Right ventricle myocardium inferior (tissue), 1 donor: ENCODE measurements around the gene SOD3. TPM values are rescaled to one million over a fixed set of nuclear protein-coding genes. Genes with fewer than 3 reads are reported as not detected.

Experiments used
- ATAC-seq: fragments of 200-7000 bp; cut with Tn5 transposase; one replicate; pipeline ENCODE4 v1.9.1; 2020; ENCODE audit warnings: mild to moderate bottlenecking, moderate library complexity
- DNase-seq: peaks from one replicate; pipeline ENCODE4 v3.0.0; 2021; ENCODE audit errors: missing footprints
- intact Hi-C: fragments of 100-400 bp; cut with DNase I; formaldehyde crosslinking; loops from one replicate; pipeline ENCODE4 v1.11.0; 2022
- total RNA-seq: library from RNA; stranded (reverse); fragmentation: NEBNext Ultra II Directional; extraction: Animal tissue kit (Norgen Biotek cat#: 25700); gene quantifications from one replicate; pipeline ENCODE4 v1.2.1, GENCODE V29; 2021
- donor health status: DM: no; HTN: yes; CAD: no; lungs with severe emphysema.

The SOD3 gene
- total RNA-seq, 1 donor from 2014 or later: 63.4 TPM

DNA sequence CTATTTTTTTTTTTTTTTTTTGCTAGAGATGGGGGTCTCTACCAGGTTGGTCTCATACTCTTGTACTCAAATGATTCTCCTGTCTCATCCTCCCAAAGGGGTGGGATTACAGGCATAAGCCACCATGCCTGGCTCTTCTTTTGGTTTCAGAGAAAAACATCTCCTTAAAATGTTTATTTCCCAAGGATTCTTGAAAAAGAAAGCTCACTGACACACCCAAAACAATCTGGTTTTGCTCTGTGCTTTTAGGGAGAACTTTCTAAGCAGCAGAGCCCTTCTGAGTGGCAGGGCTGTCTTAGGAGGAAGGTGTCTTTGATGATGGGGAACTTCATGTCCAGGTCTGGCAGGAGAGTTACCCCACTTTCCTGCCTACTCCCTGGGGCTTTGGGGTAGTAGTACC, 1.2 kb downstream of the SOD3 start:
- intact Hi-C loops: loop anchor here (10.0 kb wide), 2 partner anchors 118 to 322 kb away; partner anchors contain the start of gene CCDC149
- ATAC-seq (no peak), DNase-seq (no peak)

DNA sequence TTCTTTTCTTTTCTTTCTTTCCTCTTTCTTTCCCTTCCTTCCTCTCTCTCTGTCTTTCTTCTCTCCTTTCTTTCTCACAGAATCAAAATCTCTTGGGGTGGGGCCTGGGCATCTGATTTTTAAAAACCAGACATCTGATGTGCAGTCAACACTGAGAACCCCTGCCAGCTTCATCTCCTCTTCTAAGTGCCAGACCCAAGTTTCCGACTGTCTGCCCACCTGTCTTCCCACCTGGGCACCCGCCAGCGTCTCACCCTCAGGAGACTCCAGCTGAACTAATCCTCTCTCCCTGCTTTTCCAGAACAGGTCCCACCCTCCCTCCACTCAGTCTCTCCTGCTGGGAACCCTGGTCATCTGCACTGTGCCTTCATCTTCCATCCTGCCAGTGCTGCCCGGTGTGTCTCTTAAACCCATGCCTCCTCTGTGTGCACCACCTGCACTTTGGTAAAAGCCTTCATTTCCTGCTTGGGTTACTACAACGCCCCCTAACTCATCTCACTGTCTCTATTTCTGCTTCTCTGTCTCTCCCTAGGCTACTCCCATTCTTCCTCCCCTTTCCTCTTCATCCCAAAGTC, 2.8 kb downstream of the SOD3 start:
- intact Hi-C loops: loop anchor here (10.0 kb wide), 2 partner anchors 117 to 323 kb away; partner anchors contain the start of gene CCDC149
- ATAC-seq (no peak), DNase-seq (no peak)

DNA sequence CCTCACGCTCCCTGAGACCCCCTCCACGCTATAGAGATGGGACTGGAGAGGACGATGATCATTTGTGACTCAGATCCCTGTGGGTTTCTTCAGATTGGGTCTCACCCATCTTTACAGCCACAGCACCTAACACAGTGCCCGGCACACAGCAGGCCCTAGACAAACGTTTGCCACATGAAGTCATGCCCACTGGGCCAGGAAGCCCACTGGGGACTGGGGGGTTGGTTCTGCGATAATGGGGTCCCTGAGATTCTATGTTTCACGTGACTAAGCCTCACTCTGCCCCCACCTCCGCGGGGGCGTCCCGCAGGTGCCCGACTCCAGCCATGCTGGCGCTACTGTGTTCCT, 3.8 kb downstream of the SOD3 start:
- DNase-seq (no peak), ATAC-seq (no peak)
- intact Hi-C loops: loop anchor here (10.0 kb wide), 2 partner anchors 116 to 324 kb away; partner anchors contain the start of gene CCDC149

DNA sequence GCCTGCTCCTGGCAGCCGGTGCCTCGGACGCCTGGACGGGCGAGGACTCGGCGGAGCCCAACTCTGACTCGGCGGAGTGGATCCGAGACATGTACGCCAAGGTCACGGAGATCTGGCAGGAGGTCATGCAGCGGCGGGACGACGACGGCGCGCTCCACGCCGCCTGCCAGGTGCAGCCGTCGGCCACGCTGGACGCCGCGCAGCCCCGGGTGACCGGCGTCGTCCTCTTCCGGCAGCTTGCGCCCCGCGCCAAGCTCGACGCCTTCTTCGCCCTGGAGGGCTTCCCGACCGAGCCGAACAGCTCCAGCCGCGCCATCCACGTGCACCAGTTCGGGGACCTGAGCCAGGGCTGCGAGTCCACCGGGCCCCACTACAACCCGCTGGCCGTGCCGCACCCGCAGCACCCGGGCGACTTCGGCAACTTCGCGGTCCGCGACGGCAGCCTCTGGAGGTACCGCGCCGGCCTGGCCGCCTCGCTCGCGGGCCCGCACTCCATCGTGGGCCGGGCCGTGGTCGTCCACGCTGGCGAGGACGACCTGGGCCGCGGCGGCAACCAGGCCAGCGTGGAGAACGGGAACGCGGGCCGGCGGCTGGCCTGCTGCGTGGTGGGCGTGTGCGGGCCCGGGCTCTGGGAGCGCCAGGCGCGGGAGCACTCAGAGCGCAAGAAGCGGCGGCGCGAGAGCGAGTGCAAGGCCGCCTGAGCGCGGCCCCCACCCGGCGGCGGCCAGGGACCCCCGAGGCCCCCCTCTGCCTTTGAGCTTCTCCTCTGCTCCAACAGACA, 4.4 kb downstream of the SOD3 start:
- intact Hi-C loops: loop anchor here (10.0 kb wide), 2 partner anchors 115 to 325 kb away; partner anchors contain the start of gene CCDC149
- ATAC-seq (no peak), DNase-seq (no peak)

DNA sequence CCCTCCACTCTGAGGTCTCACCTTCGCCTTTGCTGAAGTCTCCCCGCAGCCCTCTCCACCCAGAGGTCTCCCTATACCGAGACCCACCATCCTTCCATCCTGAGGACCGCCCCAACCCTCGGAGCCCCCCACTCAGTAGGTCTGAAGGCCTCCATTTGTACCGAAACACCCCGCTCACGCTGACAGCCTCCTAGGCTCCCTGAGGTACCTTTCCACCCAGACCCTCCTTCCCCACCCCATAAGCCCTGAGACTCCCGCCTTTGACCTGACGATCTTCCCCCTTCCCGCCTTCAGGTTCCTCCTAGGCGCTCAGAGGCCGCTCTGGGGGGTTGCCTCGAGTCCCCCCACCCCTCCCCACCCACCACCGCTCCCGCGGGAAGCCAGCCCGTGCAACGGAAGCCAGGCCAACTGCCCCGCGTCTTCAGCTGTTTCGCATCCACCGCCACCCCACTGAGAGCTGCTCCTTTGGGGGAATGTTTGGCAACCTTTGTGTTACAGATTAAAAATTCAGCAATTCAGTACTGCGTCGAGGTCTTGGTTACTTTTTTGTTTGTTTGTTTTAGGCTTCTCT, 5.0 kb downstream of the SOD3 start:
- ATAC-seq (peak; percentile 45), DNase-seq (no peak)
- intact Hi-C loops: no loop called here

DNA sequence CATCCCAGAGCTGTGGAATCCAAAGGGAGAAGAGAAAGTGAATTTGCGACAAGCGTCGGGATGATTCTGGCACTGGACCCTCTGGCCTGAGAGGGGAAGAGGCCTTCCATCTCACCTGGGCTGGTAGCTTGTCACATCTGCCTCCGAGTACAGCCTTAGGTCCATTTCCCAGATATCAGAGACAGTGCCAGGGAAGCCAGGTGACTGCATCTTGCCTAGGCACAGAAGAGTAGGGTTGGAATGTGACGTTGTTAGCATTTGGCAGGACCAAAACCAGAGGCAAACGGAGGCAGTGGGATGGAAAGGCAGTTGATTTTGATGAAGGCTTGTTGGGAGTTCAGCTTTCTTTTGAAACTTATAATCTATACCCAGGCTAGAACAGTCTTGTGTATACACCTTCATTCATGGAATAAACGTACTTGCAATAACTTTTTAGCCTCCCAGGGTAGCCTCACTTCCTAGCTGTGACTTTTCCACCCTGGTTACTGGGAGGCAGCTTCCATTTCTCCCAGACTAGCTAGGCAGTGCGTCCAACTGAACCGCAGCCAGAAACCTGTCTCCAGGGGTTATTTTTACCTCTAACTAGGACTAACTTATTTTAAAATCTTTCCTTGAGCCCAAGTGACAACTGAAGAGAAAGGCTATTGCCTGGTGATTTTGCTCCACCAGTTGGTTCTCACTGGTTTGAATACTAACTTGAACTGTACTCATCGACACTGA, 5.9 kb downstream of the SOD3 start:
- intact Hi-C loops: no loop called here
- DNase-seq (no peak), ATAC-seq (no peak)

DNA sequence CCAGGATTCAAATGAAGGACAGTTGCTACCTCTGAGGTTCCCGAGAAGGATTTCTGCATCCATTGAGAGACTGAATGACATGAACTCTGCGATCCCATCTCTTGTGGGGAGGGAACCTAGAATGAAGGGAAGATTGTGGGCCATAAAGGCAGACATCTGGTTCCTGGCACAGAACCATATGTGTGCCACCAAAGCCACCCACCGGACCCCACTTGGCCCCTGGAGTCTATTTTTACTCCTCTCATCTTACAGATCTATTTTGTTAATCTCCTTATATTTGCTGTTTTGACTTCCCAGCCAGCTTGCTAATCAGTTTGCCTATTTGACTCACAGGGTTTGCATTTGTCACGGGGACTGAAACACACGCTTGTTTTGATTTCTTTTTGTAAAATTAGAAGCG, 7.3 kb downstream of the SOD3 start:
- ATAC-seq (no peak), DNase-seq (no peak)
- intact Hi-C loops: no loop called here

DNA sequence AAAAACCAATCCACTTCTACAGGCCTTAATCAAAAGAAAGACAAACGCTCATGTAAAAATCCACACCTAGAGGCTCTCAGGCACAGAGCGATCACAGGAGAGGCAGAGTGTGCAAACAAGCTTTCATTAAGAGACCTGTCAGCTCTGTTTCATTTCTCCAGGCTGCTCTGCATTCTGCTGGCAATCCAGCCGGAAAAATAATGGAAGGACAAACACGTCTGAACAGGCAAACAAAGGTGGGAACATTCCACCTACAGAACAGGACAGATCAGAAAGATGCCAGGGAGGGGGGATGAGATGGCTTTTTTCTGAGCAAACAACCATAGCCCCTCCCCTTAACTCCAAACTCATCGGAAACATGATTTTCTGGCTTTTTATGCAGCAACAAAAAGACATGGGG, 9.7 kb downstream of the SOD3 start:
- intact Hi-C loops: no loop called here
- DNase-seq (no peak), ATAC-seq (no peak)

DNA sequence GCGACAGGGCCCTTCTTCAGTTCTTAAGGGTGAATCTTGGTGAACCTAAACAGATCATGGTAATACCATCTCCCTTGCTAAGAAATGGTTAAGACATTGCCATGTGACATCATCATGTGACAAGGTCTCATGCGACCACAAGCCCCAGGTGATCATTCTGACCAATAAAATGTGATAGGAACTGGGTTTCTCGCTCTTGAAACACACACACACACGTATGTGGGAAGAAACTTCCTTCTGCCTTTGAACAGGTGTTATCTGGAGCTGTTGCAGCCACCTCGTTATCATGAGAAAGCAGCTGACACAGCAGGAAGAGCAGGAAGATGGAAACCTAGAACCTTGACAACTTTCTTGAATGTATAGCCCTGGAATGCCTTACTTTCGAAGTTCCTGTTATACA, 10.2 kb downstream of the SOD3 start:
- ATAC-seq (no peak), DNase-seq (no peak)
- intact Hi-C loops: no loop called here

DNA sequence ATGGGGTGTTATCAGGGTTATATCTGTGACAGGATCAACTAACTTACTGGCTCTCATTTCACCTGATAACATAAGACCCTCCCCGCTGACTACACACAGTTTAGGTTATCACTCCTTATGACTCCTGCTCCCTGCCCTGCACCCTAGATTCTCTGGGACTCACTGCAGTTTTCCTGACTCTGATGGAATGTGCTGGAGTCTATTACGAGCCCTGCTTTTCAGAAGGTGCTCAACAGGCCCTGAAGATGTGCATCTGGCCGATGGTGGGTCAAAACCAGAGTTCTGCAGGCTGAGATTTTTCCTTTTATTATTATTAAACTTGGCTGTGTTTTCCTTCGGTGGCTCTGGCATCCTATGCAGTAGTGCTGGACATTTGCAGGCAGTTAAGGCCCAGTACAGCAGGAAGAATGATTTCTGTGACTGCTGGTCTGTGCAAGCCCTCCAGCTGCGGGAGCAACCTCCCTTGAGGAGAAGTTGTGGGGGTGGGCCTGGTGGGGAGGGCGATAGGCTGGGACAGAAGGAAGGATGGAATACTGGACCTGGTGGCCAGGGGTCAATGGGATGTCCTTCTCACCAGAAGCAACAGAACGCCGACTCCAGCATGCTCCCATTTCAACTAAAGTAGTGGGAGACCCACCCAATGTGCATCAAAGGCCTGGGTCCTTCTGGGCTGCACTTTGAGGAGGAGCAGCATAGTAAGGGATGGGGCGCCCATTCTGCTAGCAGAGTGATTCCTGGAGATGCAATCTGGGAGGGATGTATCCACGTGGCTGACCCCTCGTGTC, 11.0 kb downstream of the SOD3 start:
- ATAC-seq (no peak), DNase-seq (no peak)
- intact Hi-C loops: no loop called here

DNA sequence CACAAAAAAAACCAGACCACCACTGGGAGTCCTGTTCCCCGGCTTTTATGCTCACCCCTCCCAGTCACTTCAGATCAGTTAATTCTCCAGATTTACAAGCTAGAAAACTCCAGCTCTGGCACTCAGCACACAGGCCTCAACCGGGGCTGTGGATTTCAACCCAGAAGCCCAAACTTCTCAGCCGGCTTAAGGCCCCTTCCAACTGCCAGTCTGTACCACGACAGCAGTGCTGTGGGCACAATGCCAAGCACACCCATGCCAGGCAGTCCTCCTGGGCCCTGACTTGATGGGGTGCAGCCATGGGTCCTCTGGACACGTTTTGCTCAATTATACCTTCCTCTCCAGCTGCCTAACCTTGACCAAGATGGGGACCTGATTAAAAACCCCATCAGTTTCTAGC, 12.2 kb downstream of the SOD3 start:
- DNase-seq (no peak), ATAC-seq (no peak)
- intact Hi-C loops: no loop called here

DNA sequence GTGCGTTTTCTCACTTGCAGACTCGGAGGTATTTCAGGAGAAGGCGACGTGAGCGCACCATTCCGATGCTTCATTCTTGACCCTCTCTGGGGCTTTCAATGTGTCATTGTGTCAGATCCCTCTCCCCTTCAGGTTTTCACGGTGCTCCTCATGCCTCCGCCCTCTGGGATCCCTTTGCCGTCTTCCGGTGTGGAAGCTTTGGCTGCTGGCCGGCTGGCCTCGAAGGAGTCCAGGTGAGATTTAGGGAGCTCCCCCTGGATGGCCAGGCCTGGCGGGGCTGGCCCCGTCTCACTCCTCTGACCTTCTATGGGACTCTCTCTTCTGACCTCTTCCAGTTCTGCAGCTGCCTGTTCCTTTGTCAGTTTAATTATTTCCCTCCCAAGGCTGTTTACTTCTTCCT, 12.9 kb downstream of the SOD3 start:
- DNase-seq: no peak
- intact Hi-C loops: no loop called here

DNA sequence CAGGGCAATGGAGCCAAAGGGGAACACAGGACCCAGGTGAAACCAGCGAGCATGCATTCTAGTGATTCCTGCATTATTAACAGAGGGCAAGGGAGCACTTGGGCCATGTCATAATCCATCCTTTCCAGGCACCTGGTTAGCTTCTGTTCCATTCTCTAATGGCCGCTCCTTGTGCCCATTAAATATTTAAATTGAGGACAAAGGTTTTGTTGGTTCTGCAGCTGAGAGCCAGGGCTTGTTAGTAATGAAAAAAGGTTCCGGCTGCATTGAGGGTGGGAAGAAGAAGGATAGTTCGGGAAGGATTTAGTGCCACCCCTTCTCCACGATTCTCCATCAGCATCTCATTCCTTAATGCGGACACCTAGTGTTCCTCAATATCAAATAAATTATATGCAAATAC, 13.6 kb downstream of the SOD3 start:
- no peak for ATAC-seq
- intact Hi-C loops: no loop called here
- no peak for DNase-seq

More for the DNA sequence above, 12.9 kb downstream of the SOD3 start:
- no peak for ATAC-seq

DNA sequence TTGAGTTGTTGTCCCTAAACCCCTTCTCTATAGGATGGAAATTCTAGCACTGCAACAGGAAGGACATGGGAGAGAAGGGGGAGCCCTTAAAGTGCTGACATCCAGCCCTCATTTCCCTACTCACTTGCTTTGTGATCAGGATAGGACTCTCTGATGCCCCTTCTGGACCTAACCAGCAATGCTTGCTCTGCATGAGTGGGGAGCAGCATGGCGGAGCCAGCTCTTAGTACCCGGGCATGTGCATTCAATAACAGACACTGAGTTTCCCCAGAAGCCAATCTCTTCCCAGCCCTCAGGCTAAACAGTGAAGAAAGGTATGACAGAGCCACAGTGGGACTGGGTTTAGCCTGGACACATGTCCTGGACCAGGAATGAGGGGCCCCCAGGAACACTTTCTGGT, 14.0 kb downstream of the SOD3 start:
- intact Hi-C loops: no loop called here
- DNase-seq: no peak
- no peak for ATAC-seq

DNA sequence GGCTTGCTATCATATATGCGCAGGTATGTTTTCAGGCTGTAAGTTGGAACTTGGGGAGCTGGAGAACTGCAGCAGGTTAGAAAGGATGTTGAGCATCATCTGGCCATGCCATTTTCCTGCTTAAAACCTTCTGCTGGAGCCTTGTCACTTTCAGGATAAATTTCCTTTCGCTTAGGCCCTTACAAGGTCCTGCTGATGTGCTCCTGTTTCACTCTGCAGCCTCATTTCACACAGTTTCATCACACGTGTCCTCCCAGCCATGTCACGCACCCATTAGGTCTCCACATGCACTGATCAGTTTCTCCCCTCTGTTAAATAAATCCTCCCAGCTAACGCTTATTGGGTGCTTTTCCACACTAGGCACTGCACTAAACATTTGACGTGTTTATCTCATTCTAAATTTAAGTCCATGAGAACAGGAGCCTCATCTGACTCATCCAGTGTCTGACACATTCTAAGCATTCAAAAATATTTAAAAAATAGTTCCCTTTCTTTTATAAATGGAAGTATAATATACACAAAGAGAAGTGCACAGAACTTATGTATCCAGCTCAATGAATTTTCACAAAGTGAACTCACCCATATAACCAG, 14.5 kb downstream of the SOD3 start:
- ATAC-seq (peak; percentile 13), DNase-seq (no peak)
- intact Hi-C loops: no loop called here

DNA sequence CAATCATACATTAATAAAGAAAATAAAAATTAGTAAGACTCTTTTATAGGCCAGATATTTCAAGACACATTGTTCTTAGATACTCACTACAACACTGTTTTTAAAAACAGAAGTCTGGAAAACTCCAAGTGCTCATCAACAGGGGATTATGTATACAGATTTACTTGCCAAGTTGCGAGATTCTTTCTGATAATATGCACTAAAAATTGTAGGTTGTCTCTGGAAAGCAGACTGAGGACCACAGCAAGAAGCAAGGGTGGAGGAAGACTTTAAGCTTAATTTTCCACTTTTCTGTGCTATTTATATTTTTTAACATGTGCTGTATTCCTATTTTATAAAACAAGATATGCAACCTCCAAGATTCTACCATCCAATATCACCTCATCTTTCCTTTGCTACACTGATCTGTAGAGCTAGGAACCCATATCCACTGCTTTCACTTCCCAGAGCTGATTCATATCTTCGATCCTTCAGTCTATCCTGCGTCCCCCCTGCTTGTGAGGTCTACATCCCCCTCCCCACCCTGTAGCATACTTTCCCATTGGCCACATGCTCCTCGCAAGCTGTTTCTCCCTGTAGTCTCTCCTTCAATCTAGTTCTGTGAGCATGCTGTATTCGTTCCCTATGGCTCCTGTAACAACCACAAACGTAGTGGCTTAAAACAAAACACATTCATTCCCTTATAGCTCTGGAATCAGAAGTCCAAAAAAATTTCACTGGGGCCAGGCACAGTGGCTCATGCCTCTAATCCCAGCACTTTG, 15.7 kb downstream of the SOD3 start:
- DNase-seq (no peak), ATAC-seq (no peak)

DNA sequence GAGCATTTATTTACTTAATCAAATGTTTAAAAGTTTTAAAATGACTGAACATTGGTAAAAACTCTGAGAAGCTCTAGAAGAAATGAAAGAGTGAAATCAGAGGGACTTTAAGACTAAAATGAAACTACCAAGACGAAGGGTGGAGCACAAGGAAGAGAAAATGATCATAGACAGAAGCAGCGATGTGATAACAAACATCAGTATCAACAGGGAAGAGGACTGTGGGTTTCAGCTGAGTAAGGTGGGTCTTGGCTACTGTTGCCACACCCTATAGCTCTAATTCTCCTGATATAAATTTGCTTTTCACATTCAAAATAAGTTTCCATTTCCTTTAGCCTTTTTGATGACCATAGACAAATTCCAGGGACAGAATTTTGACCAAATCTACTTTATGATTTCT, 18.4 kb downstream of the SOD3 start:
- no peak for DNase-seq
- intact Hi-C loops: no loop called here
- ATAC-seq: no peak

More for the DNA sequence above, 15.7 kb downstream of the SOD3 start:
- intact Hi-C loops: no loop called here

DNA sequence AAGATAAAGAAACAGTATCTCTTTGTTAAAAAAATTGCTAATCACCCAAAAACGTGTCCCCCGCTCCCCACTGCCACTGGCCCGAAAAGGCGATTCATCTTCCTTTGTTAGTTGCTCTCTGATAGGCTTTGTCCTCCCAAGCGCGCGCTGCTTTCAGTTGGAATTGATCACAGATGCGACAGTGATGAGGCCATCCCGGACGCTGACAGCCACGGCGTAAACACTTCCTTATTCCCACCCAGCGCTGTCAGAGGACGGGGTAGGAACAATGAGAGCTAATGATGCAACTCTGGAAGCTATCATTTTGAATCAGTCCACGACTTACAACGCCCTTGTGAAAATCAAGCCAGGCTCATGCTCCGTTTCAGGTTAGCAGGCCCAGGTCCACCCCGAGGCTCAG, 21.4 kb downstream of the SOD3 start:
- ATAC-seq: no peak

More for the DNA sequence above, 21.4 kb downstream of the SOD3 start:
- no peak for DNase-seq
- intact Hi-C loops: no loop called here
